NB4 (cell line): ENCODE results near the gene SF3B1.
"Not testable (repeated sequence)": the region's sequence is repeated elsewhere in the genome, so short reads cannot be mapped to it uniquely, and the experiment has no call there.

Source experiments
- CTCF ChIP-seq: IDR thresholded peaks from one replicate; pipeline ENCODE4 v1.5.1; 2012; ENCODE audit warnings: low read depth, low read length
- MAX ChIP-seq: IDR thresholded peaks from 2 replicates; pipeline ENCODE4 v1.6.1; 2011; ENCODE audit warnings: low read depth, low read length
- MYC ChIP-seq: IDR thresholded peaks from 2 replicates; pipeline ENCODE4 v1.6.1; 2011; ENCODE audit warnings: low read depth, low read length
- POLR2A ChIP-seq: IDR thresholded peaks from 2 replicates; pipeline ENCODE4 v1.6.1; 2011; ENCODE audit warnings: mild to moderate bottlenecking; ENCODE audit not compliant: insufficient read length; ENCODE audit errors: extremely low read depth

- TF ChIP-seq CTCF, POLR2A, MYC, MAX: not testable (repeated sequence)
These were observed 64.2 kb downstream of the SF3B1 start for GRCh38 chr2:197370664-197371063.
